ENCODE data around the gene STAT4. TPM values are rescaled to one million over a fixed set of nuclear protein-coding genes. Genes with fewer than 3 reads are reported as not detected.
"Not testable (repeated sequence)": the region's sequence is repeated elsewhere in the genome, so short reads cannot be mapped to it uniquely, and the experiment has no call there.

Gene STAT4
- total RNA-seq, 2 experiments from 2014 or later, result 50.7 to 51.5 TPM

GRCh38 chr2:190999949-191000665 lies 150.7 kb downstream of the STAT4 start:
- POLR2A ChIA-PET, result no interaction called here
- CTCF ChIA-PET, result interaction anchor here (1.0 kb wide), 1 partner anchor 32 kb away, joined by 3 read pairs; no protein-coding TSS in a partner anchor

DNA sequence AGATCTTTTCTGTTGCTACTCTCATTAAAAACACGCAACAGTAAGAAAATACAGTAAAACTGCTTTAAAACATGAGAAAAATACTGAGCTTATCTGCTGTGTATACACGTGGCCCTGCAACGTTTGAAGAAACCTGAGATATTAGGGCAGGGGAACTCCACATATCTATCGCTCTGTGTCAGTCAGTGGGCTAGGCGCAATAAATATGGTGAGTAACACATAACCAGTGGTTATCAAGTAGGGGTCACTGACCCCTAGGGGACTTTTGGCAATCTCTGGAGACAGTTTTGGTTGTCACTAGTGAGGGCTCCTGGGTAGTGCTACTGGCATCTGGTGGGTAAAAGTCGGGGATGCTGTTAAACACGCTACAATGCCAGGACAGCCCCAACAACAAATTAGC lies 151.7 kb downstream of the STAT4 start:
- ChIA-PET CTCF (no interaction called here), POLR2A (no interaction called here)

DNA sequence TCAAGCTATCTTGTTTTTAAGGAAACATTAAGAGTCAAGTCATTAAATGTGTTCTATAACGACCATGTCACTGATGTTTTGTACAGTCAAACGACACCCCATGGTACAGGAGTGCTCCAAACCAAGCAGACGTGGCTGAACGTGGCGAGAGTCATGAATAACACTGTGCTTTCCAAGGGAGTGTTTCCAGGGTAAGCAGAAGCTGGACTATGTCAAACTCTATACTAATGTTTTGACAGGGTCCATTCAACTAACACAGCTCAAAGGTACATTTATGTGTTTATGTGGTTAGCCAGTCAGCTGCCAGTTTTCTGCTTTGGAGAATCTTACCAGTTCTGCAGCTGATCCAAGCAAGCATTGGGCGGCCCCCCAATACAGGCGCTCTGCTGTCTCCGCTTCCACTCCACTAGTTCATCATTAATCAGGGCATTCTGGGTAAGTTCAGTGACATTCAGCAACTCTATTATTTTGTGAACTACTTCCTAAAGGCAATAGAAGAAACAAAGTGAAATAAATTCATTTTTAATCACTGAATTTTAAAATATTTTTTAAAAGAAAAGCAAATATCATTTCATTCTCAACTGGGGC lies 153.2 kb downstream of the STAT4 start:
- CTCF ChIA-PET, result interaction anchor here (1.9 kb wide), 1 partner anchor 15 kb away, joined by 5 read pairs; no protein-coding TSS in a partner anchor
- POLR2A ChIA-PET, result interaction anchor here (0.9 to 1.1 kb wide), 2 partner anchors 12 to 13 kb away, joined by 3 read pairs; no protein-coding TSS in a partner anchor

GRCh38 chr2:190996947-190997346 lies 153.8 kb downstream of the STAT4 start:
- CTCF ChIA-PET, result interaction anchor here (1.9 kb wide), 1 partner anchor 15 kb away, joined by 5 read pairs; no protein-coding TSS in a partner anchor

GRCh38 chr2:190996338-190996946 lies 154.4 kb downstream of the STAT4 start:
- ChIA-PET POLR2A (no interaction called here), CTCF (interaction anchor here (0.9 to 1.9 kb wide), 2 partner anchors 16 to 159 kb away, joined by 3 to 5 read pairs; no protein-coding TSS in a partner anchor)

More at GRCh38 chr2:190996947-190997346, 153.8 kb downstream of the STAT4 start:
- POLR2A ChIA-PET, result interaction anchor here (0.9 to 1.1 kb wide), 2 partner anchors 11 to 12 kb away, joined by 3 read pairs; no protein-coding TSS in a partner anchor

DNA sequence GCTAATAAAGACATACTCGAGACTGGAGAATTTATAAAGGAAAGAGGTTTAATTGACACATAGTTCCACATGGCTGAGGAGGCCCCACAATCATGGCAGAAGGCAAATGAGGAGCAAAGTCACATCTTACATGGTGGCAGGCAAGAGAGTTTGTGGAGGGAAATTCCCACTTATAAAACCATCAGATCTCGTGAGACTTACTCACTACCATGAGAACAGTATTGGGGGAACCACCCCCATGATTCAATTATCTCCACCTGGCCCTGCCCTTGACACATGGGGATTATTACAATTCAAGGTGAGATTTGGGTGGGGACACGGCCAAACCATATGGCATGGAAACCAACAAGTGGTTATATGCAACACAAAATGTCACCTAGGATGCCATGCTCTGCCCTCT lies 155.5 kb downstream of the STAT4 start:
- POLR2A ChIA-PET, CTCF ChIA-PET: not testable (repeated sequence)

DNA sequence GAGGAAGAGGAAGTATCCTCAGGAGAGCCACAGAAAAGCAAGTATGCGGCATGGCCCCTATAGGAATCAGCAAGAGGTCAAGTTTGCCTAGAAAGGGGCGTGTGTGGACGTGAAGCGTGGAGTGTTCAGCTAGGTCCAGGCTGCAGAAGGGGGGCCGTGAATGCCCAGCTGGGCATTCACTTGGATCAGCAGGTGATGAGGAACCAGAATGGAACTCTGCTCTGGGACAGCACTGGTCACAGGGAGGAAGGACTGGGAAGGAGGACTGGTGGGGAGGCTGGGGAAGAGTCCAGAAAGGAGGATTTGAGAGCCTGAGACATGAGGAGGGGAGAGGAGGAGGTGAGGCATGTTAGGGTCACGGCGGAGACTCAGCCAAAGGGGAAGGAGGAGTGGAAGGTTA lies 156.6 kb downstream of the STAT4 start:
- ChIA-PET POLR2A (no interaction called here), CTCF (no interaction called here)

DNA sequence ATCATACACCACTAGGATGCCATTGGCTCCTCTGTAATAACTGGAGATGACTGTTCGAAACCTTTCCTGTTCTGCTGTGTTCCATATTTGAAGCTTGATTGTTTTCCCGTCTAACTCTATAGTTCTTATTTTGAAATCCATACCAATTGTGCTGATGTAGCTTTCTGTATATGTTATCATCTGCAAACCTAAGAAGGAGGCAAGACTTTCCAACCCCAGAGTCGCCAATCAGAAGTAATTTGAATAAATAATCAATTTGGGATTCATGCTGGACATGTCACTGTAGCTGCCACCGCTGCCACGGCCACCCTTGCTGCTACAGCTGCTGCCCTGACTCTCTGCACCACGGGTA lies 157.5 kb downstream of the STAT4 start:
- CTCF ChIA-PET, result interaction anchor here (0.7 kb wide), 1 partner anchor 18 kb away, joined by 3 read pairs; no protein-coding TSS in a partner anchor
- POLR2A ChIA-PET, result no interaction called here

GRCh38 chr2:190990132-190990531 lies 160.7 kb downstream of the STAT4 start:
- ChIA-PET POLR2A (no interaction called here), CTCF (interaction anchor here (1.5 kb wide), 1 partner anchor 40 kb away, joined by 3 read pairs; no protein-coding TSS in a partner anchor)

- ChIA-PET POLR2A (no interaction called here), CTCF (interaction anchor here (1.5 kb wide), 1 partner anchor 39 kb away, joined by 3 read pairs; no protein-coding TSS in a partner anchor)
Measured at GRCh38 chr2:190988910-190989309, 161.9 kb downstream of the STAT4 start.

- ChIA-PET POLR2A (no interaction called here), CTCF (no interaction called here)
Measured at GRCh38 chr2:190987938-190988337, 162.9 kb downstream of the STAT4 start.

- ChIA-PET POLR2A (interaction anchor here (0.5 kb wide), 1 partner anchor 25 kb away, joined by 3 read pairs; no protein-coding TSS in a partner anchor), CTCF (no interaction called here)
Measured at GRCh38 chr2:190987116-190987515, 163.7 kb downstream of the STAT4 start.

GRCh38 chr2:190986221-190986953 lies 164.4 kb downstream of the STAT4 start:
- ChIA-PET CTCF (no interaction called here), POLR2A (interaction anchor here (0.5 to 0.7 kb wide), 2 partner anchors 11 to 26 kb away, joined by 3 read pairs; no protein-coding TSS in a partner anchor)

GRCh38 chr2:190984595-190984994 lies 166.2 kb downstream of the STAT4 start:
- CTCF ChIA-PET, result no interaction called here

GRCh38 chr2:190982262-190983034 lies 168.3 kb downstream of the STAT4 start:
- ChIA-PET POLR2A (interaction anchor here (0.6 kb wide), 1 partner anchor 32 kb away, joined by 3 read pairs; the partner anchor contains the start of gene STAT1), CTCF (no interaction called here)

More at GRCh38 chr2:190984595-190984994, 166.2 kb downstream of the STAT4 start:
- POLR2A ChIA-PET, result interaction anchor here (1.0 kb wide), 1 partner anchor 13 kb away, joined by 3 read pairs; no protein-coding TSS in a partner anchor

- POLR2A ChIA-PET, result no interaction called here
- CTCF ChIA-PET, result no interaction called here
Measured at GRCh38 chr2:190981733-190982132, 169.1 kb downstream of the STAT4 start.

DNA sequence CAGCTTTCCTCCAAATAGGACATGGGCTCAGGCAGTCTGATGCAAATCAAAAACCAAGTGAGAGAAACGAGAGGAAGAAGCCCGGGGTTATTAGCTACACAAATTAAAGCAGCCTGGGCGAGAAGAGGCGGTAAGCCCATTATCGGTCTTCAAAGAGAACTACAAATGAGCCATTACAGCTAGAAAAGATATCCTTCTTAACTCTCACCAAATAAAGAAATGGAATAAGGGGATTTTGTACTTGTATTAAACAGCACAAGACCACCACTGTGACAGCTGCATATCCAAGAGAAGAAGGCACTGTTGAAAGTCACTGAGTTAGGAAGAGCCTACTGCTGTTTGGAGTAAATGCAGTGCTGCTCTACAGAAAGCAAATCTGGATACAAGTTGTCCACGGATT lies 169.5 kb downstream of the STAT4 start:
- CTCF ChIA-PET, result no interaction called here
- POLR2A ChIA-PET, result no interaction called here

DNA sequence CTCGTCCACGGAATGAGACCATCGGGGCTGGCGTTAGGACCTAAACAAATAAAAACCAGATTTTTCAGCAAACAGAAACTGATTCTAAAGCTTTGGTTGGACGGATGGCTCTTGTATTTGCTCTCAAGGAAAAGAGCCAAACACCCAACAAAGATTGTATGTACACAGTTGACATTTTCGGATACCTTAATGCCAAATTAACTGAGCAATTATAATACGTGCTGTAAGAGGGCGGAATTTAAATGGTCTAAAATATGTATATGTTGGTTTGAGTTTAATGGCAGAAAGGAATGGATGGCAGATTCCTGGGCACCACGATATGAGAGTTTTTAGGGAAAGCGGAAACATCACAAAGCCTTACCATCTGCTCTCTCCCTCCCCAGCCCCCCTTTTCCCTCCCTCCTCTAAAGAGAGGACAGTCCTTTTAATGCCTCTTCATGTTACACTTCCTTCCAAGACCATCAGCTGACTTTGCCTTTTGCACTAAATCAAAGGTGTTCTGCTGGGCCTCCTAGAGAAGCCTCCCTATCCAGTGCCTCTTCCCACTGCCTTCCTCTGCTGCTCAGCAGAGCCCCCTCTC lies 170.1 kb downstream of the STAT4 start:
- CTCF ChIA-PET, result no interaction called here
- POLR2A ChIA-PET, result no interaction called here
